Chondrocyte (in vitro differentiated cells): Measurements from ENCODE around the gene TBC1D24. TPM values are rescaled to one million over a fixed set of nuclear protein-coding genes. Genes with fewer than 3 reads are reported as not detected.

ENCODE experiments used
- DNase-seq: peaks from one replicate; pipeline ENCODE4 v3.0.0; 2021; ENCODE audit warnings: mixed read lengths, low spot score
- H3K27ac Mint-ChIP-seq: one replicate; pipeline ENCODE4 v1.8.0; 2021; ENCODE audit warnings: mild to moderate bottlenecking, moderate library complexity, mixed read lengths; ENCODE audit not compliant: unreplicated experiment
- H3K27me3 Mint-ChIP-seq: 2 replicates; pipeline ENCODE4 v1.8.0; 2021; ENCODE audit warnings: low read depth, mixed read lengths
- H3K36me3 Mint-ChIP-seq: 2 replicates; pipeline ENCODE4 v1.8.0; 2021; ENCODE audit warnings: low read depth, mixed read lengths
- H3K4me1 Mint-ChIP-seq: 2 replicates; pipeline ENCODE4 v1.8.0; 2021; ENCODE audit warnings: low read depth, mild to moderate bottlenecking, mixed read lengths
- H3K4me3 Mint-ChIP-seq: one replicate; pipeline ENCODE4 v1.8.0; 2021; ENCODE audit warnings: mild to moderate bottlenecking, moderate library complexity, mixed read lengths; ENCODE audit not compliant: unreplicated experiment
- H3K9me3 Mint-ChIP-seq: 2 replicates; pipeline ENCODE4 v1.8.0; 2021; ENCODE audit warnings: low read depth, mixed read lengths
- total RNA-seq: library from RNA; stranded (reverse); gene quantifications from 3 replicates; pipeline ENCODE4 v1.2.1, GENCODE V29; 2021
- TF ChIP-seq, protein P1 (sequence below): fragments of 200-600 bp; sonication (generic); IDR thresholded peaks from 2 replicates; pipeline ENCODE4 v1.5.0; 2021; ENCODE audit warnings: antibody characterized with exemption, mild to moderate bottlenecking, moderate library complexity

The TBC1D24 gene
- total RNA-seq, 1 donor from 2014 or later, result 17.9 TPM

DNA sequence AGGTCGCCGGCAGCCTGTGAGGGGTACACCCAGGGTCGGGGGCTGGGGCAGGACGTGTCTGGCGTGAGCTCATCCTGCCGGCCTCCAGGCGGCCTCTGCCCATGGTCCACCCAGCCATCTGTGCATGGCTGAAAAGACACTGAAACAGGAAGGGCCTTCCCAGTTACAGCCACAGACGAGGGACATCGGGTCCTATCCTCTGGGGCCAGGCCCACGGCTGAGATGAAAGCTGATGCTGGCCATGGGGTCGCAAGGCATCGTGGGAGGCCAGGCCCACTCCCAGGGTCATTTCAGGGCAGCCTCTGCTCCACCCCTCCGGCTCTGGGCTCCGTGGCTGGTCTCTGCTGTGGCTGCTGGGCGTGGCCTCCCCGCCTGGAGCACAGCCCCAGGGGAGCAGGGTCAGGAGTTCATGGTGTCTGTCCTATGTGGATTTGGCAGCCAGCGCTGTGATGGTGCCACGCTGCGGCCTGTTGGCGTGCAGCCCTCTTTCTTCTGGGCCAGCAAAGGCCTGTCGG is 22.2 kb downstream of the TBC1D24 start:
- Mint-ChIP-seq H3K9me3 (no peaks in the 10 kb centered on the region), H3K4me3 (no peak overlapping the region), H3K27me3 (no peaks in the 10 kb centered on the region), H3K4me1 (peaks cover 12% of the 10 kb centered on the region), H3K36me3 (peaks cover 2% of the 10 kb centered on the region), H3K27ac (no peak overlapping the region)
- DNase-seq, result no peak
- TF ChIP-seq, protein P1, sequence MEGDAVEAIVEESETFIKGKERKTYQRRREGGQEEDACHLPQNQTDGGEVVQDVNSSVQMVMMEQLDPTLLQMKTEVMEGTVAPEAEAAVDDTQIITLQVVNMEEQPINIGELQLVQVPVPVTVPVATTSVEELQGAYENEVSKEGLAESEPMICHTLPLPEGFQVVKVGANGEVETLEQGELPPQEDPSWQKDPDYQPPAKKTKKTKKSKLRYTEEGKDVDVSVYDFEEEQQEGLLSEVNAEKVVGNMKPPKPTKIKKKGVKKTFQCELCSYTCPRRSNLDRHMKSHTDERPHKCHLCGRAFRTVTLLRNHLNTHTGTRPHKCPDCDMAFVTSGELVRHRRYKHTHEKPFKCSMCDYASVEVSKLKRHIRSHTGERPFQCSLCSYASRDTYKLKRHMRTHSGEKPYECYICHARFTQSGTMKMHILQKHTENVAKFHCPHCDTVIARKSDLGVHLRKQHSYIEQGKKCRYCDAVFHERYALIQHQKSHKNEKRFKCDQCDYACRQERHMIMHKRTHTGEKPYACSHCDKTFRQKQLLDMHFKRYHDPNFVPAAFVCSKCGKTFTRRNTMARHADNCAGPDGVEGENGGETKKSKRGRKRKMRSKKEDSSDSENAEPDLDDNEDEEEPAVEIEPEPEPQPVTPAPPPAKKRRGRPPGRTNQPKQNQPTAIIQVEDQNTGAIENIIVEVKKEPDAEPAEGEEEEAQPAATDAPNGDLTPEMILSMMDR, result no peak

DNA sequence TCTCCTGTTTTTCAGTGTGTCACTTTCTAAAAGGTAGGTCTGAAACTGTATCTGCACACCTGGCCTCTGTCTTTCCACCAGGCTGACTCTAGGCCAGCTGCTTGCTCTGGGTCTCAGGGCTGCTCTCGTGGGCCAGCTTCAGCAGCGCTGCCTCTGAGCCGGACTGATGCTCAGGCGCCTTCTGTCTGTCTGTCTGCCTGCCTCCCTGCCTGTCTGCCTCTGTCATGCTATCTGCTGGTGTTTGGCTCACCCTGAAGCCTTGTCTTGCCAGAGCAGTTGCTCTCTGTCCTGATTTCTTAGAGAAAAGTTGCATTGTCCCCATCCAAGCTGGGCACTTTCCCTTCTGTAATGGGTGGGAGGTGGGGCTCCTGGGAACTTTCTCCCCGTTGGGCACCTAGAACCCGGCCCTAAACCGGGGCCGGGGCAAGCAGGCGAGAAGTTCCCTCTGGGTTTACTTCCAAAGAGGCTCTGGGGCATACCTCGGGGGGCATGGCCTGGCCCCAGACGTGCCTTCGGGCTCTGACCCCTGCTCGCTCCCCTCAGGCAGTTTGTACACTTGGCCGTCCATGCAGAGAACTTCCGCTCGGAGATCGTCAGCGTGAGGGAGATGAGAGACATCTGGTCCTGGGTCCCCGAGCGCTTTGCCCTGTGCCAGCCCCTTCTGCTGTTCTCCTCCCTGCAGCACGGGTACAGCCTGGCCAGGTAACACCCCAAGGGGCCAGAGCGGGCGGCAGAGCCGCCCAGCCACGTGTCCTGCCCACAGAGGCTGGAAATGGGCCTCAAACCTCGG is 23.0 kb downstream of the TBC1D24 start:
- Mint-ChIP-seq H3K4me1 (peaks cover 17% of the 10 kb centered on the region), H3K27me3 (no peaks in the 10 kb centered on the region), H3K36me3 (peaks cover 2% of the 10 kb centered on the region), H3K27ac (no peak overlapping the region), H3K9me3 (no peaks in the 10 kb centered on the region), H3K4me3 (no peak overlapping the region)
- no peak for DNase-seq
- TF ChIP-seq, protein P1, result no peak

DNA sequence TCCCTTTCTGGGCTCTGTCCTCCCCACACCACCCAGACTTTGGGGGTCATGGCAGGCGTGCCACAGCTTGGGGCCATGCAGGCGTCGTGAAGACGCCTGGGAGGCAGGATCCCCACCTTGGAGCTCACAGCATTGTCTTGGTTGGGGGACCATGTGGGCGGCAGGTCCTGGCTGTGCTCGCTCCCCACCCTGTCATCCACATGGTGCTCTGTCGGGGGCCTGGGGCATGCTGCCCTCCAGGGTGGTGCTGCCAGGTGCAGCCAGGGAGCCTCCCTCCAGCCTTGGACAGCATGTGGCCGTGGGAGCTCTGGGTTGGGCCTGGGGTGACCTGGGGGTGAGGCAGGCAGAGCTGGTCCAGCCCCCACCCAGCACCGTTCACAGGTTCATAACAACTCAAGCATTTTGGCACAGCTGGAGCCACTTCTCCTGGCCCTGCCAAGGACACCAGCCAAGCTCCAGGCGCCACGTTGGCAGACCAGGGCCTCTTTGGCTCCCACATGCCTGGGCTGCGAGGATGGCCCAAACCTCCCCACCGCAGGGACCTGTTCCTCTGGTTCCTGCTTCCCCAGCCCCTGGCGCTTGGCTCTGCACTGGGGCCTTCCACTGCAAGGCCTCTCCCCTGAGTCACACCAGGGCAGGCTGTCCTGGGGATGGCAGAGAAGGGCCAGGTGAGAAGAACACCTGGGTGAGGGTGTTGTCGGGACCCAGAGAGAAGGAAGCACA is 23.8 kb downstream of the TBC1D24 start:
- no peaks in the 10 kb centered on the region for H3K27me3 Mint-ChIP-seq
- H3K27ac Mint-ChIP-seq, result no peak overlapping the region
- no peaks in the 10 kb centered on the region for H3K9me3 Mint-ChIP-seq
- TF ChIP-seq, protein P1, result no peak
- H3K36me3 Mint-ChIP-seq, result peaks cover 2% of the 10 kb centered on the region
- peaks cover 18% of the 10 kb centered on the region for H3K4me1 Mint-ChIP-seq
- DNase-seq, result no peak
- H3K4me3 Mint-ChIP-seq, result no peak overlapping the region

DNA sequence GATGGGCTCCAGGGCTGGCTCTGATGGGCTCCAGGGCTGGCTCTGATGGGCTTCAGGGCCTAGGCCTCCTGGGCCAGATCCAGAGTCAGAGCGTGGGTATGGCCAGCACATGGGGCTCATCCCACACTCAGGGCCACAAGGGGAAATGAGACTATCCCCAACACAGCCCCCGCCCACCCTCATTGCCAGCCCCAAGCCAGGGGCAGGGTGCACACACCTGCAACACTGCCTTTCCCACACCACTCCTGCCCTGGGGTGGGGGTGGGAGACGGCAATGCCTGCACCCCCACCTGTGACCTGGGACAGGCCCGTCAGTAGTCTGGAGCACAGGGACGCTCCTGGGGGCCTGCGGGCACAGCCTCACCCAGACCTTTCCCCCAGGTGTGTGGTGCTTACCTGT is 24.5 kb downstream of the TBC1D24 start:
- Mint-ChIP-seq H3K36me3 (peaks cover 2% of the 10 kb centered on the region), H3K4me3 (no peak overlapping the region), H3K27ac (no peak overlapping the region)

DNA sequence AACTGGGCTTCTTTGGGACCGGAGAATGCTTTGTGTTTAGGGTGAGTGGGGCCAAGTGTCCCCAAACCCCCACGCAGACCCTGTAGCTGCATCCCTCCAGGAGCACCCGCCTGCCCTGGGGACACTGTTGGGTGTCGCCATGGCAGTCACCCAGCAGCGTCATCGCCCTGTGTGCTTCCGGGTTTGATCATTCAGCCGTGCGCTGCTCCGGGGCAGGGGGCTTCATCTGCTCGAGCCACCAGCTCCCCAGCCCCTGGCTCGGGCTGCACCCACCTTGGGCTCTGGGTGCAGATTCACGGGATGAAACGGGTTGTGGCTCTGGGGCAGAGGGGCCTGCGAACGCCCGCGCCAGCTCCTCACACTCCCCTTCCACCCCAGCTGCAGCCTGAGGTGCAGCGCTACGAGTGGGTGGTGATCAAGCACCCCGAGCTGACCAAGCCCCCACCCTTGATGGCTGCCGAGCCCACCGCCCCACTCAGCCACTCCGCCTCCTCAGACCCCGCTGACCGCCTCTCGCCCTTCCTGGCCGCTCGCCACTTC is 25.0 kb downstream of the TBC1D24 start:
- H3K27me3 Mint-ChIP-seq, result no peaks in the 10 kb centered on the region
- no peak overlapping the region for H3K27ac Mint-ChIP-seq
- no peaks in the 10 kb centered on the region for H3K9me3 Mint-ChIP-seq

More for the DNA sequence above, 24.5 kb downstream of the TBC1D24 start:
- peaks cover 18% of the 10 kb centered on the region for H3K4me1 Mint-ChIP-seq
- no peak for DNase-seq
- no peaks in the 10 kb centered on the region for H3K9me3 Mint-ChIP-seq
- H3K27me3 Mint-ChIP-seq, result no peaks in the 10 kb centered on the region
- TF ChIP-seq, protein P1, result no peak

More for the DNA sequence above, 25.0 kb downstream of the TBC1D24 start:
- no peak for DNase-seq
- H3K36me3 Mint-ChIP-seq, result peaks cover 2% of the 10 kb centered on the region
- TF ChIP-seq, protein P1, result no peak
- H3K4me1 Mint-ChIP-seq, result peaks cover 18% of the 10 kb centered on the region
- no peak overlapping the region for H3K4me3 Mint-ChIP-seq
